Epithelial cell of proximal tubule (primary cell): ENCODE data around the gene UBXN11. TPM values are rescaled to one million over a fixed set of nuclear protein-coding genes. Genes with fewer than 3 reads are reported as not detected.
A peak's percentile ranks its signal among the peaks of the same experiment; 100 is the strongest.
"Not testable (repeated sequence)": the region's sequence is repeated elsewhere in the genome, so short reads cannot be mapped to it uniquely, and the experiment has no call there.

Experiments
- DNase-seq: peaks from one replicate; pipeline ENCODE4 v3.0.0-alpha.2; 2011; ENCODE audit warnings: low read depth
- H3K4me3 ChIP-seq: 2 replicates; pipeline ENCODE4 v1.5.1; 2011; ENCODE audit warnings: low read depth, mild to moderate bottlenecking, low read length
- total RNA-seq: library from RNA; depleted of rRNA; stranded (reverse); fragments of >200 nt; gene quantifications from 2 replicates; pipeline ENCODE4 v1.2.3, GENCODE V29; 2015
- TF ChIP-seq, protein P1 (sequence below): conservative IDR thresholded peaks from 2 replicates; pipeline ENCODE4 v1.5.1; 2012; ENCODE audit warnings: low read depth, mild to moderate bottlenecking, low read length

Gene UBXN11
- total RNA-seq, 1 donor from 2014 or later, result 3.8 TPM

GRCh38 chr1:26315874-26316850 lies 9.7 kb upstream of the UBXN11 start:
- DNase-seq, result no peak
- no peak overlapping the region for H3K4me3 ChIP-seq
- TF ChIP-seq, protein P1, sequence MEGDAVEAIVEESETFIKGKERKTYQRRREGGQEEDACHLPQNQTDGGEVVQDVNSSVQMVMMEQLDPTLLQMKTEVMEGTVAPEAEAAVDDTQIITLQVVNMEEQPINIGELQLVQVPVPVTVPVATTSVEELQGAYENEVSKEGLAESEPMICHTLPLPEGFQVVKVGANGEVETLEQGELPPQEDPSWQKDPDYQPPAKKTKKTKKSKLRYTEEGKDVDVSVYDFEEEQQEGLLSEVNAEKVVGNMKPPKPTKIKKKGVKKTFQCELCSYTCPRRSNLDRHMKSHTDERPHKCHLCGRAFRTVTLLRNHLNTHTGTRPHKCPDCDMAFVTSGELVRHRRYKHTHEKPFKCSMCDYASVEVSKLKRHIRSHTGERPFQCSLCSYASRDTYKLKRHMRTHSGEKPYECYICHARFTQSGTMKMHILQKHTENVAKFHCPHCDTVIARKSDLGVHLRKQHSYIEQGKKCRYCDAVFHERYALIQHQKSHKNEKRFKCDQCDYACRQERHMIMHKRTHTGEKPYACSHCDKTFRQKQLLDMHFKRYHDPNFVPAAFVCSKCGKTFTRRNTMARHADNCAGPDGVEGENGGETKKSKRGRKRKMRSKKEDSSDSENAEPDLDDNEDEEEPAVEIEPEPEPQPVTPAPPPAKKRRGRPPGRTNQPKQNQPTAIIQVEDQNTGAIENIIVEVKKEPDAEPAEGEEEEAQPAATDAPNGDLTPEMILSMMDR, result no peak

GRCh38 chr1:26314501-26314900 lies 8.1 kb upstream of the UBXN11 start:
- TF ChIP-seq, protein P1, result no peak
- no peak overlapping the region for H3K4me3 ChIP-seq
- no peak for DNase-seq

GRCh38 chr1:26307966-26308899 lies 1.8 kb upstream of the UBXN11 start:
- DNase-seq, H3K4me3 ChIP-seq: not testable (repeated sequence)

- DNase-seq, result no peak
- no peak overlapping the region for H3K4me3 ChIP-seq
- TF ChIP-seq, protein P1, result no peak
These were observed 936 bp upstream of the UBXN11 start for GRCh38 chr1:26307363-26307781.

- peak overlapping the region; percentile 97 for H3K4me3 ChIP-seq
- DNase-seq, result no peak
- TF ChIP-seq, protein P1, result no peak
These were observed 658 bp downstream of the UBXN11 start for GRCh38 chr1:26305667-26306289.

GRCh38 chr1:26302733-26303405 lies 3.6 kb downstream of the UBXN11 start:
- no peak overlapping the region for H3K4me3 ChIP-seq
- DNase-seq, result no peak
- TF ChIP-seq, protein P1, result no peak
